Glutamatergic neuron (in vitro differentiated cells): ENCODE data around the gene SUSD6. TPM values are rescaled to one million over a fixed set of nuclear protein-coding genes. Genes with fewer than 3 reads are reported as not detected.

Experiments used
- DNase-seq: peaks from one replicate; pipeline ENCODE4 v3.0.0; 2022
- H3K27ac Mint-ChIP-seq: one replicate; pipeline ENCODE4 v1.8.0; 2020; ENCODE audit warnings: mild to moderate bottlenecking, mixed read lengths, inconsistent platforms; ENCODE audit not compliant: unreplicated experiment
- H3K27me3 Mint-ChIP-seq: one replicate; pipeline ENCODE4 v1.8.0; 2020; ENCODE audit warnings: mild to moderate bottlenecking, moderate library complexity, mixed read lengths, inconsistent platforms; ENCODE audit not compliant: unreplicated experiment
- H3K36me3 Mint-ChIP-seq: one replicate; pipeline ENCODE4 v1.8.0; 2020; ENCODE audit warnings: mild to moderate bottlenecking, mixed read lengths, inconsistent platforms; ENCODE audit not compliant: unreplicated experiment
- H3K4me1 Mint-ChIP-seq: one replicate; pipeline ENCODE4 v1.8.0; 2020; ENCODE audit warnings: mild to moderate bottlenecking, low read depth, mixed read lengths, inconsistent platforms; ENCODE audit not compliant: unreplicated experiment
- H3K4me3 Mint-ChIP-seq: one replicate; pipeline ENCODE4 v1.8.0; 2020; ENCODE audit warnings: mild to moderate bottlenecking, mixed read lengths, inconsistent platforms; ENCODE audit not compliant: unreplicated experiment
- H3K9me3 Mint-ChIP-seq: one replicate; pipeline ENCODE4 v1.8.0; 2020; ENCODE audit warnings: mild to moderate bottlenecking, moderate library complexity, mixed read lengths, inconsistent platforms; ENCODE audit not compliant: unreplicated experiment
- total RNA-seq: library from RNA; stranded (reverse); fragmentation: NEBNext Ultra II Directional; extraction: Animal tissue kit (Norgen Biotek cat#: 25700); gene quantifications from one replicate; pipeline ENCODE4 v1.2.1, GENCODE V29; 2021; ENCODE audit not compliant: unreplicated experiment
- TF ChIP-seq, protein P1 (sequence below): fragments of 200-600 bp; sonication (generic); IDR thresholded peaks from one replicate; pipeline ENCODE4 v1.5.0; 2021; ENCODE audit not compliant: partially characterized antibody, unreplicated experiment

SUSD6 gene
- total RNA-seq, 1 donor from 2014 or later: 106 TPM

DNA sequence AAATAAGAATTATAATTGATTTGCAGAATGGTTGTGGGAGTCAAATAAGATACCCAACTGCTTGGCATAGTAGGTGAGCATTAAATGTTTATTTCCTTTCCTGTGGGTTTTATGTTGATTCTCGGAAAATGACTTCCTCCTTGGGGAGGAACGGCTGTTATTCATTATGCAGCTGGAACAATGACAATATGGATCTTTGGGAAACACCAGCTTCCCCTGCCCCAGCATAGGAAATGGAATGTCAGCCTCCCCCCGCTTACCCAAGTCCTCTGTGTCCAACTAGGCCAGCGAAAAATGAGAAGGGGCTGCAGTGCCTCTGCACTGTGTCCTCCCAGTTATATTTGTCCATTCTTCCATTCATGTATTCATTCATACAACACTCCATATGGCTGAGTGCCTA, 25.0 kb upstream of the SUSD6 start:
- Mint-ChIP-seq H3K27me3 (peaks cover 2% of the 10 kb centered on the region), H3K9me3 (peaks cover 3% of the 10 kb centered on the region), H3K4me1 (peaks cover 15% of the 10 kb centered on the region), H3K36me3 (no peaks in the 10 kb centered on the region), H3K27ac (peak overlapping the region; percentile 38), H3K4me3 (no peak overlapping the region)
- DNase-seq: no peak
- TF ChIP-seq, protein P1, sequence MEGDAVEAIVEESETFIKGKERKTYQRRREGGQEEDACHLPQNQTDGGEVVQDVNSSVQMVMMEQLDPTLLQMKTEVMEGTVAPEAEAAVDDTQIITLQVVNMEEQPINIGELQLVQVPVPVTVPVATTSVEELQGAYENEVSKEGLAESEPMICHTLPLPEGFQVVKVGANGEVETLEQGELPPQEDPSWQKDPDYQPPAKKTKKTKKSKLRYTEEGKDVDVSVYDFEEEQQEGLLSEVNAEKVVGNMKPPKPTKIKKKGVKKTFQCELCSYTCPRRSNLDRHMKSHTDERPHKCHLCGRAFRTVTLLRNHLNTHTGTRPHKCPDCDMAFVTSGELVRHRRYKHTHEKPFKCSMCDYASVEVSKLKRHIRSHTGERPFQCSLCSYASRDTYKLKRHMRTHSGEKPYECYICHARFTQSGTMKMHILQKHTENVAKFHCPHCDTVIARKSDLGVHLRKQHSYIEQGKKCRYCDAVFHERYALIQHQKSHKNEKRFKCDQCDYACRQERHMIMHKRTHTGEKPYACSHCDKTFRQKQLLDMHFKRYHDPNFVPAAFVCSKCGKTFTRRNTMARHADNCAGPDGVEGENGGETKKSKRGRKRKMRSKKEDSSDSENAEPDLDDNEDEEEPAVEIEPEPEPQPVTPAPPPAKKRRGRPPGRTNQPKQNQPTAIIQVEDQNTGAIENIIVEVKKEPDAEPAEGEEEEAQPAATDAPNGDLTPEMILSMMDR: no peak

DNA sequence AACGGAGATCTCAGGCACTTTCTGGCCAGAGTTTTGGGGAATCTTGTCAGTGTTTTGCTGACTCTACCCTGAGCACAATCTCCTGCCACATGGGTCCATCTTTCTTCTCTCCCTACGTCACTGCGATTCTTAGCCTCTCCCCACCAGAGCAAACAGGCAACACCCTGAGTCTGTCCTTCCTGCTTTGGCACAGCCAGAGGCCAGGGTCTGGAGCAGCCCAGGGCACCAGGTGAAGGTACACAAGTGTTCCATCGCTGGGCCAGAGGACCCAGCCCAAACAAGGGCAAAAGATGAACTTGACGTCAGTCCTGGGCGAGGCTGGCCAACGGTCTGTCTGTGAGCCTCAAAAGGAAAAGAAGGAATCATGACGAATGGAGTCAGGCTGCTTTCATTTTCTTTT, 24.0 kb upstream of the SUSD6 start:
- peaks cover 3% of the 10 kb centered on the region for H3K27me3 Mint-ChIP-seq
- H3K27ac Mint-ChIP-seq: no peak overlapping the region
- peaks cover 14% of the 10 kb centered on the region for H3K4me1 Mint-ChIP-seq
- peaks cover 1% of the 10 kb centered on the region for H3K9me3 Mint-ChIP-seq
- H3K4me3 Mint-ChIP-seq: no peak overlapping the region
- H3K36me3 Mint-ChIP-seq: no peaks in the 10 kb centered on the region
- no peak for DNase-seq
- TF ChIP-seq, protein P1: no peak

DNA sequence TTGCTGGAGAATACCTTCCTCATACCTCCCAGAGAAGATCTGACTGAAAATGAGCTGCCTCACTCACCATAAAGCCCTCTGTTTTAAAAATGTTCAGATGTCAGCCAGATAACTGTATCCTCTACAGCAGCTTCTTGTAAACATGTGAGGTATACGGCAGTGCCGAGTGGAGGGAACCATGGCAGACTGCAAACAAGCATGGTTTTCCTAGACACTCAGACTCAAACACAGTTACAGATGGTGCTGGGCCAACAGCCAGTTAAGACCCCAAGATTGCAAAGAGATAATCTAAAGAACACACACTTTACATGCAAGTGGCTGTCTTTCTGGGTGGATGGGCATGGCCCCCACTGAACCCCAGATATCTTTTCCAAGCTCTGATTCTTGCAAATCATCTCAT, 20.1 kb upstream of the SUSD6 start:
- TF ChIP-seq, protein P1: no peak
- Mint-ChIP-seq H3K4me3 (no peak overlapping the region), H3K9me3 (peaks cover 1% of the 10 kb centered on the region), H3K27me3 (peaks cover 2% of the 10 kb centered on the region), H3K27ac (no peak overlapping the region), H3K36me3 (no peaks in the 10 kb centered on the region), H3K4me1 (peaks cover 21% of the 10 kb centered on the region)
- DNase-seq: no peak

DNA sequence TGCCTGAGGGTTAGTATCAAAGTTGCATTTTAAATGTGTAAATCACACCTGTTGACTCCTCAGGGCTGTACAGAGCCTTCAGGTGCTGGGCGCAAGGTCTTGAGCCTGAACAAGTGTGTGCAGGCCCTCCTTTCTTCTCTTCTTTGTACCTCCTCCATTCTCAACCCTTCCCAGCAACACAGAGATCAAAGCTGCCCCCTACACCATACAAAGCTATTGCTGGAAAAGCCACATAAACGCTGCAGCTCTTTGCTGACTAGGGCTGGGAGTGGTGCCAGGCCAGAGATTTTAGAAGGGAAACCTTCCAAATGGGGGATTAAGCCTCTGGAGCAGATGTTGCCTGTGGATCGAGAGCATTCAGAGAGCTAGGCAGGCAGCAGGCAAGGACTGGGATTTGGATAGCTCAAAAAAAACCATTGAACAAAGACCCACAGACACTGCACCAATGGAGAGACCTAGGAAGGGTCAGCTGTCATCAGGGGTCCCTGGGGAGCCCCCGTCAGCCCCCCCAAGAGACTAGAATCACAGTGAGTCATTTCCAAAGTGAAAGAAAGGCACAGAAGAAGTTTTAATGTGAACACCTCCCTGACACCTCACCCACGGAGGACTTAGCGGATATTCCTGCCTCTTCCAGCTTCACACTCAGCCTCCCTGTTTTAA, 18.2 kb upstream of the SUSD6 start:
- peak overlapping the region; percentile 60 for H3K27ac Mint-ChIP-seq
- peak; percentile 64 for DNase-seq
- H3K4me1 Mint-ChIP-seq: peaks cover 19% of the 10 kb centered on the region
- H3K36me3 Mint-ChIP-seq: no peaks in the 10 kb centered on the region
- H3K4me3 Mint-ChIP-seq: no peak overlapping the region
- H3K9me3 Mint-ChIP-seq: peaks cover 1% of the 10 kb centered on the region
- TF ChIP-seq, protein P1: no peak
- H3K27me3 Mint-ChIP-seq: peaks cover 2% of the 10 kb centered on the region

DNA sequence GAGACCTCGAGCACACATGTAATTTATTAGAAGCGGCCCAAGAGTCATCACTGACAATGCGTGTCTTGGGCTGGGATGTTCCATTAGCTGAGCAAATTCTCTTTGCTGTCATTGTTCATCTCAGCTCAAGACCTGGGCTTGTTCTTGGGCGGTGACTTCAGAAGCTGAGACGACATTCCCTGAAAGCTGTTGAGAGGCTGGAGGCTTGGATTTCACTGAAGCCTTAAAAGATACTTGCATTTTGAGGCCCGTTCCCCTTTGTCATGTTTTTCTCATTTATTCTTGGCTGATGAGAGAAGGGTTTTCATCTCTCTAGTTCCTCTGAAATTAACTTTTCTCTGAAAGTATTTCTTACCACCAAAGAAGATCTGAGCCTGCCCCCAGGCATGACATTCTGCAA, 16.6 kb upstream of the SUSD6 start:
- no peak for DNase-seq
- Mint-ChIP-seq H3K27me3 (peaks cover 2% of the 10 kb centered on the region), H3K27ac (no peak overlapping the region), H3K36me3 (no peaks in the 10 kb centered on the region), H3K4me1 (peaks cover 16% of the 10 kb centered on the region), H3K9me3 (no peaks in the 10 kb centered on the region), H3K4me3 (no peak overlapping the region)
- TF ChIP-seq, protein P1: no peak
